CD4-positive, alpha-beta T cell treated with Interleukin-17A for 1 hour (primary cell): ENCODE results near the gene PIP5K1B.
A peak's percentile ranks its signal among the peaks of the same experiment; 100 is the strongest.
"Not testable (repeated sequence)": the region's sequence is repeated elsewhere in the genome, so short reads cannot be mapped to it uniquely, and the experiment has no call there.

Experiments
- DNase-seq: peaks from one replicate; pipeline ENCODE4 v3.0.0-alpha.2; 2020

PIP5K1B gene, protein sequence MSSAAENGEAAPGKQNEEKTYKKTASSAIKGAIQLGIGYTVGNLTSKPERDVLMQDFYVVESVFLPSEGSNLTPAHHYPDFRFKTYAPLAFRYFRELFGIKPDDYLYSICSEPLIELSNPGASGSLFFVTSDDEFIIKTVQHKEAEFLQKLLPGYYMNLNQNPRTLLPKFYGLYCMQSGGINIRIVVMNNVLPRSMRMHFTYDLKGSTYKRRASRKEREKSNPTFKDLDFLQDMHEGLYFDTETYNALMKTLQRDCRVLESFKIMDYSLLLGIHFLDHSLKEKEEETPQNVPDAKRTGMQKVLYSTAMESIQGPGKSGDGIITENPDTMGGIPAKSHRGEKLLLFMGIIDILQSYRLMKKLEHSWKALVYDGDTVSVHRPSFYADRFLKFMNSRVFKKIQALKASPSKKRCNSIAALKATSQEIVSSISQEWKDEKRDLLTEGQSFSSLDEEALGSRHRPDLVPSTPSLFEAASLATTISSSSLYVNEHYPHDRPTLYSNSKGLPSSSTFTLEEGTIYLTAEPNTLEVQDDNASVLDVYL

DNA sequence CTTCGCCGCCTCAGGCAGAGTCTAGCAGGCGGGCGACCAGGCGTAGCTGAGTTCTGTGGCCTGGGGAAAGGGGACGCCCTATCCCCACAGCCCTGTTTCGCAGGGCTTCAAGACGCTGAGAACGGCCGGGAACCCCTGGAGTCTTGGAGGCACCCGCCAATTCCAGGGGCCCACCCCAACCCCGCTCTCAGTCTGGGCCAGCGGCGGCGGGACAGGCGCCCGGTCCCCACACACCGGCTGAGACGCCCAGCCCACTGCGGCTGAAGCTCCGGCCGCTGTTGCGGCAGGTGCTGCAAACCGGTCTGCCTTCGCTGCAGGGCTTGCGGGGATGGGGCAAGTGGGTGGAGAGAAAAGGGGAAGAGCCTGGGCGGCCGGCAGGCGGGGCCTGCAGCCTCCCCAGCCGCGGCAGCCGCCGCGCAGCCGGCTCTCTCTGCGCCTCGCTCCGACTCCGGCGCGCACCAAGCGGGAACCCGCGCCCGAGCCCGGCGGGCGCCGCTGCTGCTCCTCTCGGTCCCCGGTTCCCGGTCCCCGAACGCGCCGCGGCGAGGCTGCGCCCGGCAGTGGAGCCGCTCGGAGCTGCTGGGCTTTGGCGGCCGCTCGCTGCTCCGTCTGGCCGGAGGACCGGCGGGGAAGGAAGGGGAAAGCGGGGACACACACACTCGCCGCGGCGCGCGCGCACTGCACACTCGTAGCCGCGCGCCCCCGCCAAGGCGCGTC, at the start of gene PIP5K1B:
Gene PIP5K1B (plus strand): TSS at position 427 of the 717 bp plus-strand sequence. CDS start 117,375 bp downstream, outside the sequence.
- DNase-seq, result peak; percentile 13

DNA sequence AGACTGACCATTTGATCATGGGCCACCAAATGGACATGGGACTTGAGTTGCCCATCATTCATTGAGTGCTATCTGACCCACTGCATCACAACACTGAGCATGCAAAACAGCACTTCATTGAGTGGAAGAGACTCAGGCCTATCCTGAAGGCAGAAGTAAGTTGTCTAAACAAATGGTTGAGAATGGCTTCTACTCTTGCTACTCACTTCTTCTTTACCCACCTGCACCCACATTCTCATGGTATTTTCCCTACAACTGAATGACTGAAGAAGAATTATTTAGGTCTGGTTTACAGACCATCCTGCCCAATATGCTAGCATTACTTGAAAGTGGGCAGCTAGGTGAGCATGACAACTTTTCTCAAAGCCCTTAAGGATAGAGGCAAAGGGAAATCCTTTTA, 41.0 kb upstream of the PIP5K1B start:
- DNase-seq, result no peak

DNA sequence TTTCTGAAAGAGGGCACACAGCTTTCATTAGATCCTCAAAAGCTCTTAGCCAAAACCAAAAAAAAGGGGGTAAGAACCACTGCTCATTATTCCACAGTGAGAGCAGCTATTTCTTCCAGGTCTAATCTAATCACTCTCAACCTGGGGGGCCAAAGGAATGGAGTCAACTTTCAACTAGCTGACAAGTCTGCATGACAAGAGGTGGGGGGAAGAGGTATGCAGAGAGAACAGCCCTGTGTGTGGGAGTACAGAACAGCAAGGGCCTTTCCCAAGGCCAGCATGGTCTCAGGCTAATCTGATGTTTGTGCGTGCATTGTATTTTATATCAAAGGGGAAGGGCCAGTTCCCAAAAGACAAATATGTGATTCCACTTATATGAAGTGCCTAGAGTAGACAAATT, 36.9 kb upstream of the PIP5K1B start:
- no peak for DNase-seq

DNA sequence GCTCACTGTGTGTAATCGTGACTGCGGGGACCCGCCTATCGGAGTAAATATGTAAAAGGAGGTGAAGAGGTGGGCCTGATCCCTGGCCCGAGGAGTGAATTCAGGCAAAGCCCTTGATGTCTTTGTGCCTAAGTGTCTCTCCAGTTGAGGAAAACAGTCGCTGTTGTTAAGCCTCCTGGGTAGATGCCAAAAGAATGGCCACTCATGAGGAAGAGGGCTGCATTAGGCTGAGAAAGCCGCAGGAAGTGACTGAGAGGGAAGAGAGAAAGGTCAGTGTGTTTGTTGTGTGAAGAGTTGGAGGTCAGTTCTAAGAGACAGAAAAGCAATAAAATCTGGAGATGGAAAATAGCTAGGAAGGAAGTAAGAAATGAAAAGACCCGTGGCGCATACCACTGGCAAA, 35.8 kb upstream of the PIP5K1B start:
- DNase-seq, result no peak

DNA sequence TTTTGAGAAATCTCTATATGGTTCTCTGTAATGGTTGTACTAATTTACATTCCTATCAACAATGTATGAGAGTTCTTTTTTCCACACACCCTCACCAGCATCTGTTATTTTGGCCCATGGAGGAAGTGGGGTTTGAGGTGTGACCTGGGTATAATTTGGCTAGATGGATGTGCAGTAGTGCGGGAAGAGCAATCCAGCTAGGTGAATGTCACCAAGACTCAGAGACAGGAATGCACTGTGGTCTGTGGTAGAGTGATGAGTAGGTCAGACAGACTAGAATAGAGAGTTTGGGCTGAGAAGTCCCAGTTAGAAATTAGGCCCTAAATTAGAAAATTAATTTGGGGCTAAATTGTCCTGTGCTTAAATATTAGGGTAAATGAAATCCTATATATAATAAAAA, 32.8 kb upstream of the PIP5K1B start:
- DNase-seq, result no peak

DNA sequence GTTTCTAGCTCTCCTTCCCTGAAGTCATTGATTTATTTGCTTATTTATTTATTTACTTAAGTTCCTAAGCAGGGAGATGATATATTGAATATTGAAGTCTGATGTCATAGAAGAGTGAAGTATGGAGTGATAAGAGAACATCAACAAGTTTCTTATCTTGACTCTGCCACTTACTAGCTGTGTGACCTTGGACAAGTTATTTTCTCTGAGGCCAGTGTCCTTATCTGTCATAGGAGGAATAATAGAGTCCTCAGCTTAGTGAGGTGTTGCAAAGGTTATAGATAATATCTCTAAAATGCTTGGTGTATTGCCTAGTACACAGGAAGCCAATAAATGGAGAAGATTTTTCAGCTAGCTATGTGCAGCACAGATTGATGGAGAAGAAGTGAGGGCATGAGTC, 32.4 kb upstream of the PIP5K1B start:
- DNase-seq, result no peak

DNA sequence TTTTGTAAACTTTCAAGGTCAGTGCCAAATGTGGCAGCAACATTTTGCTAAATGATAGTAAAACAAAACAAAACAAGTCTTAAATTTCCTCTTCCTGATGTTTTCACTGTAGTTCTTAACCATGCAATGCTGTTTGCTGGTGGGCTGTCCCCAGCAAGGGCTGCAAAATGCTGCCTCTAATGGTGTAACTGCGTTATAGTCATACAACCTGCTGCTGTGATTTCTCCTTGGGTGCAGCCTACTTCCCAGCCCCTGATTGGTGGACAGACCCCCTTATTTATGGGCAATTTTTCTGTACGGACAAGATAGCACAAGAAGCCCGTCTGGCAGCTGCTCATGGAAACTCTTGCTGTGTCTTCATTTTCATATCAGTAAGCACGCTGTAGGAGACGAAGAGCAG, 26.6 kb upstream of the PIP5K1B start:
- DNase-seq, result no peak

DNA sequence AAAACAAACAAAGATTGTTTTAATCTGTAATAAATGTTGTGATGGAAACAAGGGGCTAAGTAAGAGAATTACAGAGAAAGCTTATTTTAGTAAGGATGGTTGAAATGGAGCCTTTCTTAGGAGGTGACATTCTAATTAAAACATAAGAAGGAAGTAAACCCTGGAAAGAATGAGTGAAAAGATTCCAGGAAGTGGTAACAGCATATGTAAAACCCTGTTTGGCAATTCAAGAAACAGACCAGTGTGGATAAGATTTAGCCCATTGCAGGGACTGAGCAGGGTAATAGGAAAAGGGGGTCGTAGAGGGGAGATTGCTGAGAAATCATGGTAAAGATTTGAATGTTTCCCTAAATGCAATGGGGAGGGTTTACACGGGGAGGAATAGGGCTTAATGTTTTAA, 21.6 kb upstream of the PIP5K1B start:
- DNase-seq, result no peak

DNA sequence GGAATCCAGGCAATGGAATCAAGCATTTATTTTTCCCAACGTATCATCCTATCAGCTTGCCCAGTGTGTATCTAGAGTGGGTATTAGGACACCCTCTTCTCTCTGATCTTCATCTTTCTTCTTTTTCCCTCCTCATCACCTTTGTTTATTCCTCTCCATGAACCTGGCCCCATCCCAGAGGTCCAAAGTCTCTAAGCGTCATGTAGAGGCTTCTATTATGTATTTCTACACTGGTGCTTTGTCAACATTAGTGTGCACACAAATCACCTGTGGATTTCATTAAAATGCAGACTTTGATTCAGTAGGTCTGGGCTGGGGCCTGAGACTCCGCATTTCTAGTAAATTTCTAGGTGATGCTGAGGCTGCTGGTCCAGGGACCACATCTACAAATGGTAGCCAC, 19.8 kb upstream of the PIP5K1B start:
- no peak for DNase-seq

DNA sequence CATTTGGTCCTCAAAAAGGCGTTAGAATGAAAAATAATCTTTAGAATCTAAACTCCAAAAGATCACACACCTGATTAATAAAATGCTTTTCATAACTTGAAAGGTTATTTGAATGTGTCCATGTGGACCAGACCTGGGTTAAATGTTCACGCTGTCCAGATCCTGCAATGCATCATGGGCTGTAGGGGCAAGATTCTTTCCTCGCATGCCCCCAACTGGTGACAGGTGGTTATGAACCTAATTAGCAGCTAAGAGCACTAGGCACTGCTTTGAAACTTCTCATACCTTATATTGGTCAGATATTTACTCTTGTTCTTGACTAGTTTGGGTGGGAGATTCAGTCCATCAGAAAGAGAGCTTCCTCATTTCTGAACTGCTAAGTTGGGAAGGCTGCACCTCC, 19.3 kb upstream of the PIP5K1B start:
- no peak for DNase-seq

DNA sequence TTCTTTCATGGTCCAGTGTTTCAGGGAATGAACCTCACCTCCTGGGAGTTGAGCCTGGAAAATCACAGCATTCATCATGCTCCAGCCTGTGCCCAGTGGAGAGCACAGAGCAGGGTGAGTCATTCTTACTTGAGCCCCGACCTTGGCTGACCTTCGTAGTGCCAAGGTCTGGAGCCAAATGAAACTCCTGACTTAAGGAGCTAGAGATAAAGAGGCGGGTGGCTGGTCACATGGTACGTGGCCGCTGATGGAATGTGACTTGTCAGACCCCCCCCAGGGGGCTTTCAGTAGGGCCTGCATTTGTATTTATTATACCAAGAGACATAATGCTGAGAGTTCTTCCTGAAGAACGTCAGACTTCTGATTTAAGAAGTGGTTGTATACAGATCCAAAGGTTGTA, 15.0 kb upstream of the PIP5K1B start:
- no peak for DNase-seq

DNA sequence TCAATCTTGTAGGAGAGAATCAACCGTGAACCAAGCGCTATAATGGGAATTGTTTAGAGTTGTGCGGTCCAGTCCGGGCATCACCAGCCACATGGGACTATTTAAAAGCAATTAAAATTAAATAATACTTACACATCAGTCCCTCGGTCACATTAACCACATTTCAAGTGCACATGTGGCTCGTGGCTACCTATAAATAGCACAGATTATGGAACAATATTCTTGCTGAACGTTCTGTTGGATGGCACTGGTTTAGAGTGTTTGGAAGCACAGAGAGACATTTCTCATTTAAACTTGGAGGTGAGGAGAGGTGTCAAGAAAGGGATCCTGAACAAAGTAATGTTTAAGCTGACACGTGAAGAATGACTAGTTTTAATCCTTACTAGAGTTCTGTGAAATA, 12.5 kb upstream of the PIP5K1B start:
- no peak for DNase-seq

DNA sequence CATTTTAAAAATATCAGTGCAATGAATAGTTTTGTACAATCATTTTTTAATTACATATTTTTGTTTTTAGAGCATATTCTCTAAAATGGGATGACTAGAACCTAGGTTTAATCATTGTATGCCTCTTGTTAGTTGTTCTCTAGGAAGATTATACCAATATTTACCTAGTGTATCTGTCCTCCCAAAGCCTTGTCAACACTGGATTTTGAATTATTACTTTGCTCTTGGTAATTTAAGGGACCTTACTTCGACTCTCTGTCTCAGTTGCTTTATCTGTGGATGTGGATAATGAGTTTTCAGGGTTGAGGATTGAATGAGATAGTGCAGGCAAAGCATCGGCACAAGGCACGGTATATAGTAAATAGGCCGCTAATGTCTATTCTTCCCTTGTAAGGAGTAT, 10.9 kb upstream of the PIP5K1B start:
- DNase-seq, result no peak

DNA sequence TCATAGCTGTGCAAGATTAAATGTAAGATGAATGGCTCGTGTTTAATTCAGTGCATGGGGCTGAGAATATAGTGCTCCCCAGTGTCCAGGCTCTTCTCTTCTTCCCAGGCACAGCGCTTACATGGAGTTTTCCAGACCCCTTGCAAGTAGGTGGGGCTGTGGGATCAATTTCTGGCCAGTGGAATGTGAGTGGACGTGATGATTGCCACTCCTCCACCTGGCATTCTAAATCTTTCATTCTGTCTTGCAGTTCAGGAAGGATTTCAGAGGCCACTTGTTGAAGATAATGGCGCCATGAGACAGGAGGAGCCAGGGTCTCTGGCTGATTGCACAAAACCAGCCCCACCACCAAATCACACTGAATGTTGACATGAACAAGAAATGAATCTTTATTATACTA, 7.2 kb upstream of the PIP5K1B start:
- no peak for DNase-seq

DNA sequence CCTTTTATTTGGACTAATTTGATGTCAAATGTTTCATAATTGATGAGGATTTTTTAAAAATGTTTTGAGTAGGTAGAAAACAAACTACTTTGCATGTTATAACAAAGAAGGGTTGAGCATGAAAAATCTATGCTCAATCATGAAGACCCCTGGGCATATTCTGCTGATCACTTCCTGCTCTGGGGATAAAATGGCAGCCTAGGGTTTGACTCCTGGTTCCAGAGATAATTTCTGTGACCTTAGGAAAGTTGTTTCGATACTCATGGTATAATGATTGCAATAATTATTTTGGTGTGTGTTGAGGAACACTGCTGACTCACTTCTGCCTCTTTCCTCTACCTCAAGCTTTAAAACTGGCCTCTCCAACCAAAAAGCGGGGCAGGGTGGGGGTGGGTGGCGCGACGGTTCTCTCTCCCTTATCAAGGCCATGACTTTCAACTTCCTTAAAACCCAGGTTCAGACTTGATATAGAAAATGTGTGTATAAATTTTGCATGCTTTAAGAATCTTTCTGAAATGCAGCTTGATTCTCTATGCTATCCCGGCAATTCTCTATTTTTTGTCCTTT, 6.0 kb upstream of the PIP5K1B start:
- no peak for DNase-seq

DNA sequence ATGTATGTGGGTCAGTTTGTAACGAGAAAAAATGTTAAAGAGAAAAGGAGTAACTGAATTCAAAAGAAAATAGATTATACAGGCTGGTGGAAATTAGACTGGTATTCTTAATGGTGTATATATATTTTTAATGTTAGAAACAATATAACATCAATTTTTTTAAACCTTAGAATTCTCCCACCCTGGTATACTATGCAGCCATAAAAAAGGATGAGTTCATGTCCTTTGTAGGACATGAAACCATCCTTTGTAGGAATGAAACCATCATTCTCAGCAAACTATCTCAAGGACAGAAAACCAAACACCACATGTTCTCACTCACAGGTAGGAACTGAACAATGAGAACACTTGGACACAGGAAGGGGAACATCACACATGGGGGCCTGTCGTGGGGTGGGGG, 5.4 kb upstream of the PIP5K1B start:
- not testable (repeated sequence) for DNase-seq

DNA sequence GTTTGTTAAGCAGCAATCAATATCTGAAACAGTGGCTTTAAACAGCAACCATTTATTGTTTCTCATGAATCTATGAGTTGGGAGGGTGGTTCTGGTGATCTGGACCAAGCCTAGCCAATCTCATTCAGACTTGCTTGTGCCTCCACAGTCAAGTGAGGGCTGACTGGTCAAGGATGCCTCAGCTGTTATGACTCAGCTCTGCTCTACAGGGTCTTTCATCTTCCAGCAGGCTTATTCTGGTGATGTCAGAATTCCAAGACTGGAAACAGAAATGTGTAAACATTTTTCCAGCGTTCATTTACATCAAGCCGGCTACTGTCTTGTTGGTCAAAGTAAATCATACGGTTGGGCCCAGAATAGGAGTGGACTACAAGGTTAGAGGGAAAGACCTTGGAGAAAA, 2.5 kb upstream of the PIP5K1B start:
- no peak for DNase-seq

DNA sequence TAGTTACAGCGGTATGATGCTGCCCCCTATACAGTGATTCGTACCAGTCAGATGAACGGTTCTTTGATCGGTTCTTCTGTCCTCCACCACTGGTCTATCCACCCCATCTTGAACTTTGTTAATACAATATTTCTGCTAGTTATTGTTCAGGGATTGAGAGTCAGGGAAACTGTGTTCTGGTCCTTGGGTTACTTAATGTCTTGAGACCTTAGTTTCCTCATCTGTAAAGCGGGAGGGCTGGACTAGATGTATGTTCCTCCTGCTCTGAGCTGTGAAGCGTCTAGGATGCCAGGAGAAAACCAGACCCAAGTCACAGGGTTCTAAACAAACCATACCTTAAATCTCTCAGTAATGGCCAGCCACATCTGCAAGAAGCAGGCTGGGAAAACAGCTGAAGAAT, 1.4 kb upstream of the PIP5K1B start:
- DNase-seq, result no peak

DNA sequence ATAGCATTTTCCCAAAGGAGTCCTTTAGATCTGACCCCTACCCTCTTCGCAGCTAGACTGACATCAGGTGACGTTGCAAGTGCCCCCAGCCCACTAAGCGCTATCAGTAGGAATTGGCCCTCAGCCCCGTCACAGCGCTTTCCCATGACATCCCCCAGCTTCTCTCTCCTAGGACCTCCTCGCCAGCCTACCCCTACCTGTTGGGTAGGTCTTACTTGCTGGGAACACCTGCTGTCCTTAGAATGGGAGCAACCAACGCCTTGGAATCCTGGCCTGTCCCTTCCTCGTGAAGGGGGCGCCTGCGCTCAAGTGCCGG, 584 bp upstream of the PIP5K1B start:
- DNase-seq, result no peak

DNA sequence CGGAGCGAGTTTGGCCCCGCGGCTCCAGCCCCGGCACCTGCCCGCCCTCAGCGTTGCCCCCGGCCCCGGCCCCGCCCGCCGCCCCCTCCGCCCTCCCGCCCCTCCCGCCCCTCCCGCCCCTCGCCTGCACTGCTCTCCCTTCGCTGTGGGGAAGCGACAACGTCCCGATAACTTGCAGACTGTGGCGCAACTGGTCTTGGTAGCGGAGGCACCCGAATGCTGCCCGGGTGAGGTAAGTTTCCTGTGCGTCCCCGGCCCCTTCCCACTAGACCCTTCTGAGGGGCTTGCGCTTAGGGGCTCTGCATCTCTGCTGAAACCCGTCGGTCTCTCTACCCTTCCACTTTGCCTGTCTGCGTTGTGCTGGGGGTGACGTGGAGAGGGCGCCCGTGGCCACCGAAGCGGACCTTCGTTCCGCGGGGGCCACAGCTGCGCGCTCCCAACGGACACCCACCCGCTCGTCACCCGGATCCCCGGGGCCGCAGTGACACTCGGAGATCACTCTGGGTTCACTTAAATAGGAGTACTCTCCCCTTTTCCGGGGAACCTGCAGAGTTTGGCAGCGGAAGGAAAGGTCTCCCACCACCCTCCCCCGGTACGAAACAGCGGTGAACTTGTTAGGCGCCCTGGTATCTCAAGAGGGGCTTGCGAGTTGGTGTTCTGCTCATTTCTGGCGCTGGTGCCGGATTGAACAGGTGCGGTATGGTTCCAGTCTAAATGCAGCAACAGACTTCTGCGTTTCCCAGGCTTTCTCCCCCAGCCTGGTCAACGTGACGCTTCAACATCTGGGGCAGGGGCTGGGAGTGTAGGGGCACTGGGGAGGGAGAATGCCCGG, 707 bp downstream of the PIP5K1B start:
- no peak for DNase-seq

DNA sequence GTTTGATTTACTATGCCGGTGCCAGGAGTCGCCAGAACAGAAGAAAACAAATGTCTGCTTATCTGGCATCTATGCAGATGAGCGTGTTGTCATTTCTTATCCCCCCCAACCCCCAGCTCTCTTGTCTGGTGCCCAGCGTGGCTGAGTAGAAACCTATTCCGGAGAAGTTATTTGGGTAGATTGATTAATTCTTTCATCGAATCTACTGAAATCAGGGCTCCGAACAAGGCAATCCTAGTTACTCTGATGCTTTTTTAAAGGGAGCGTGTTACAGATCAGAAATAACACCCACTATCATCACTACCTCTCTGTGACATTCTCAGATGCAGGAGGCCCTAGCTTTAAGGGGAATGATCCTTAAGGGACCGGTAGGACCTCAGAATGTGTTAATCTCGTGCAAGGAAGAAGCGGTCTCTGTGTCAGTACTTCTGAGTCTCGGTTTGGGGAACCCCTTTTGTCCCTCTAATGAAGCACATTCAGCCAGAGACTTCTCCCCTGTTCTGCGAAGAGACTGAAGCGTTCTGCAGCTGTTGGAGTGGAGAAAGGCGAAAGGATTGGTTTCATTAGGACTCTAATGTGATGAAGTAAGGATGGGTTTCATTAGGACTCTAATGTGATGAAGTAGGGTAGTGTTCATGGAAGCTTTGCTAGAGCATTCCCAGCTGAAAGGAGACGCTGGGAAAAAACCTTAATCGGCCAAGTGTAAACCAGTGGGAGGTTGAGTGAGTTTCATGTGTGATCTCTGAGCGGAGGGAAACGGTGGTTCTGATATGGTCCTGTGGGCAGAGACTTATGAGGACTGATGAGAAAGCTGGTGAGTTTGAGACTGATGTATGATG, 1.5 kb downstream of the PIP5K1B start:
- no peak for DNase-seq

DNA sequence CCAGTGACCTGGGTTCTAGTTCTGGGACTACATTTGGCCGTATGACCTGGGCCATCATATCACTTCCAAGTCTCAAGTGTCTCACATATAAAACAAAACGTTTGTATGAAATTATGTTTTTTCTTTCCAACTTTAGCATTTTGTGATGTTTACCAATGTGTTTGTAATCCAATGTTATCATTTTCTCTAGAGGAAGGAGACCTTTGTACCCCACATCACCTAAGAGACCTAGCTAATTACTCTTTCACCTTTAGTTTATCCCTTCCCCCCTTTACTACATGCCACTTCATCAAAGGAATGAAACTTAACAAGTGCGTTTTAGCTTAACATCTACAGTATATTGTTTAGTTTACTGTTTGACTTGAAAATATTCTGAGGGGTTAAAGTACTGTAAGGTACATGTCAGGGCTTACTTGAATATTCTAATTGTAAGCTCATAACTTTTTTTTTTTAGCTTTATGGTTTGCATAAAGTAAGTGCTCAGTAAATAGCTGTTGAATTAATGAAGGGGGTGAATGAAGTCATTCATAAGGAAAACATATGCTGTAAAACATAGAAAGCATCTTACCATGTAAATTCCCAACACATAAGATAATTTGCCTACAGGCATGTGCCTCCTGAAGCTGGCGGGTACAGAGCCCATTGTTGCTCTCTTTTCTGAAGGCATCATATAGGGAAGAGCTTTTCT, 2.9 kb downstream of the PIP5K1B start:
- no peak for DNase-seq
